ENCODE measurements around the gene TFR2. TPM values are rescaled to one million over a fixed set of nuclear protein-coding genes. Genes with fewer than 3 reads are reported as not detected.
"Not testable (repeated sequence)": the region's sequence is repeated elsewhere in the genome, so short reads cannot be mapped to it uniquely, and the experiment has no call there.

The TFR2 gene
- total RNA-seq, 1 experiment from 2014 or later = 0.29 TPM

DNA sequence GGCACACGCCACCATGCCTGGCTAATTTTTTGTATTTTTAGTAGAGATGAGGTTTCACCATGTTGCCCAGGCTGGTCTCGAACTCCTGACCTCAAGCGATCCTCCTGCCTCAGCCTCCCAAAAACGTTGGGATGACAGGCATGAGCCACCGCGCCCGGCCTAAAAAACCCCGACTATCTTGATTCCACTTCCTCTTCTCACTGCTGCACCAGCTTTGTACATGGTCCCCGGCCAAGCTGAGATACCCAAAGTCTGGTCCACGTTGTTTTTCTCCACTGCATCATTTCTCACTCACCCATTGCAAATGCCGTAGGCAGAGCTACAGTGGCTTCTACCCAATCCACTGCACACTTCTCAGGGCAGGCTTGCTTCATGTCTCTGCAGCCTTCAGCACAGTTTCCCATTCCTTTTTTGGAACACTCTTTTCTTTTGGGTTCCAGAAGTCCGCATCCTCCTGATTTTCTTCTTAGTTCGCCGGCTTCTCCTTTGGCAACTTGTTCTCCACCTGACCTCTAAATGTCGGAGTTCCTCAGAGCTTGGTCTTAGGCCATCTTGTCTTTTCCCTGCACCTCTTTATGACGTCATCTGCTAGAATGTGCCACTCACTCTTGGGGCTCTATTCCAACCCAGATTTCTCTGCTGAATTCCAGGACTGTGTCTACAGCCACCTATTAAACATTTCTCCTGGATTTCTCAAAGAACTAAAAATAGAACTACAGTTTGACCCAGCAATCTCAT lies 26.1 kb upstream of the TFR2 start:
- in situ Hi-C loops (cut with HindIII; ENCODE audit: low pct_unique_long_range_greater_than_20kb, low sequenced_read_pairs) = no loop called here
- DNase-seq (ENCODE audit: low read depth, low spot score) = no peak

DNA sequence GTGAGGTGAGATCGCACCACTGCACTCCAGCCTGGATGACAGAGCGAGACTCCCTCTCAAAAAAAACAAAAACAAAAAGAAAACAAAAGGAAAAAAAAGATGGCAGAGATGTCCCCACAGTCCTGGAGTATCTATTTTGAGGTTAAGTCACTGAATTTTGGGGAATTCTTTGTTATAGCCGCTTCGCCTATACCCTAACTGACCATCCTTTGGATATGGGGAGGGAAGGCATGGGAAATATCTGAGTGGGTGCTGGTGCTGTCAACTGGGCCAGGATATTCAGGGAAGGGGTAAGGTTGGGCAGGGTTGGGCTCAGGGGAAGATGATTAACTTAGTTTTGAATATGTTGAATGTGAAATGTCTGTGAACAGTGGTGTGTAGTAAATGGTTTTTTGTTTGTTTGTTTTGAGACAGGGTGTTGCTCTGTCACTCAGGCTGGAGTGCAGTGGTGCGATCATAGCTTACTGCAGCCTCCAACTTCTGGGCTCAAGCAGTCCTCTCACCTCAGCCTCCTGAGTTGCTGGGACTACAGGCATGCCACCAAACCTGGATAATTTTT lies 23.9 kb upstream of the TFR2 start:
- in situ Hi-C loops (cut with HindIII; ENCODE audit: low pct_unique_long_range_greater_than_20kb, low sequenced_read_pairs) = no loop called here
- DNase-seq (ENCODE audit: low read depth, low spot score) = no peak

GRCh38 chr7:100662194-100662776 lies 20.9 kb upstream of the TFR2 start:
- in situ Hi-C loops (cut with HindIII; ENCODE audit: low pct_unique_long_range_greater_than_20kb, low sequenced_read_pairs); DNase-seq (ENCODE audit: low read depth, low spot score): not testable (repeated sequence)

- in situ Hi-C loops (cut with HindIII; ENCODE audit: low pct_unique_long_range_greater_than_20kb, low sequenced_read_pairs) = no loop called here
- DNase-seq (ENCODE audit: low read depth, low spot score) = peak; percentile 75
Measured at GRCh38 chr7:100655908-100656674, 14.7 kb upstream of the TFR2 start, which contains the start of gene ACTL6B. Gene ACTL6B (minus strand): TSS chr7:100656448. CDS start chr7:100656354, 94 bp downstream.

- DNase-seq (ENCODE audit: low read depth, low spot score) = no peak
- in situ Hi-C loops (cut with HindIII; ENCODE audit: low pct_unique_long_range_greater_than_20kb, low sequenced_read_pairs) = no loop called here
Measured at GRCh38 chr7:100654908-100655831, 13.8 kb upstream of the TFR2 start.

DNA sequence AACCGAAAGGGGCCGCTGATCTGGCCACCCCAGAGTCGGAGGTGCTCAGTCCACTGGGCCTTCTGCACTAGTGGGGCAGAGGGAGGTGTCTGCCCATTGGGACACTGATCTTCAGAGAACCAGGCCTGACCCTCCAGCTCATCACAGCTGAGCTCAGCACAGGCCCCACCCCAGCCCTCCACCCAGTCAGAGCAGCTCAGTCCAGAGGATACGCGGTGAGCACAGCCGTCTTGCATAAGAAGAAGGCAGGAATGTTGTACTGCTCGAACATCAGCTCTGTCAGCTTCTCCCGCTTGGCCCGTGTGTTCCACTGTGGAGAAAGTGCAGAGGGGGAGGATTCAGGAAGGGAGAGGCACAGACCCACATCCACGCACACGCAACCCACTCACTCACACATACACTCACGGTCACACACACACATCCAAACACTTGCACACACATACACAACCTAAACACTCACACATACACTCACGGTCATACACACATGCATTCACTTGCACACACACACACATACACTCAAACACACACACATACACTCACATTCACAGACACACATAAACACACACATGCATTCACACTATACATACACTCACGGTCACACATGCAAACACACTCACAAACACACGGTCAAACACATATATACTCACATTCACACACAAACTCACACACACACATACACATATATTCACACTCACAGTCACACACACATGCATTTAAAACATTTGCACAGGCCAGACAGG lies 8.6 kb upstream of the TFR2 start:
- in situ Hi-C loops (cut with HindIII; ENCODE audit: low pct_unique_long_range_greater_than_20kb, low sequenced_read_pairs) = no loop called here
- no peak for DNase-seq (ENCODE audit: low read depth, low spot score)

GRCh38 chr7:100642534-100642907 lies 1.2 kb upstream of the TFR2 start:
- in situ Hi-C loops (cut with HindIII; ENCODE audit: low pct_unique_long_range_greater_than_20kb, low sequenced_read_pairs) = no loop called here
- peak; percentile 48 for DNase-seq (ENCODE audit: low read depth, low spot score)

DNA sequence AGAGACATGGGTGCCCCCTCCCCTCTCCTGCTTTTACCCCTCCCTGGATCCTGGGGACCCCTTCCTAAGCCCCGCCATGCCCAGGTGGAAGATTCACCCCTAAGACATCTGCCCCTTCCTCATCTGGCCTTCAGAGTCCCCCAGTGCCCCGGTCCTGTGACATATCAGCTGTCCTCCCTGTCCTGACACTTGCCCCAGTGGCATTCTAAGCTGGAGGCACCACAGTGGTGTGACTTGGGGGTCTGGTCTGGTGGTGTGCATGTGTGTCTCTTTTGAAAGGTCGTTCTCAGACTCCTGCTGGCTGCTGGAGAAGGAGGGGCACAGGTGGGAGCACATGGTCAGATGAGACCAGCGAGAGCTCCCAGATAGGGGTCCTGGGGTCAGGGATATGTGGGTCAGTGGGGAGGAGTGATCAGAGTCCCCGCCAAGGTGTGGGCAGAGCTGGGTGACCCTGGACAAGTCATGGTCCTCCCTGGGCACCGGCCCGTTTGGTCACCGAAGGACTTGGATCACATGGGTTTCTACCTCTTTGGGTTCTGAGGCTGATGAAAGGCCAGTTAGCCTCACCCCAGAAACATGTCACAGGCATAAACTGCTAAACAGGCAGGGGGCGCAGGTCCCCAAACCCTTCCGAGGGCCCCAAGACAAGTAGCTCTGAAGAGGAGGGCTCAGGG lies 645 bp upstream of the TFR2 start:
- no peak for DNase-seq (ENCODE audit: low read depth, low spot score)
- in situ Hi-C loops (cut with HindIII; ENCODE audit: low pct_unique_long_range_greater_than_20kb, low sequenced_read_pairs) = no loop called here

GRCh38 chr7:100640517-100641440 lies 573 bp downstream of the TFR2 start:
- DNase-seq (ENCODE audit: low read depth, low spot score) = no peak
- in situ Hi-C loops (cut with HindIII; ENCODE audit: low pct_unique_long_range_greater_than_20kb, low sequenced_read_pairs) = no loop called here

GRCh38 chr7:100639995-100640516 lies 1.3 kb downstream of the TFR2 start:
- no peak for DNase-seq (ENCODE audit: low read depth, low spot score)
- in situ Hi-C loops (cut with HindIII; ENCODE audit: low pct_unique_long_range_greater_than_20kb, low sequenced_read_pairs) = no loop called here

DNA sequence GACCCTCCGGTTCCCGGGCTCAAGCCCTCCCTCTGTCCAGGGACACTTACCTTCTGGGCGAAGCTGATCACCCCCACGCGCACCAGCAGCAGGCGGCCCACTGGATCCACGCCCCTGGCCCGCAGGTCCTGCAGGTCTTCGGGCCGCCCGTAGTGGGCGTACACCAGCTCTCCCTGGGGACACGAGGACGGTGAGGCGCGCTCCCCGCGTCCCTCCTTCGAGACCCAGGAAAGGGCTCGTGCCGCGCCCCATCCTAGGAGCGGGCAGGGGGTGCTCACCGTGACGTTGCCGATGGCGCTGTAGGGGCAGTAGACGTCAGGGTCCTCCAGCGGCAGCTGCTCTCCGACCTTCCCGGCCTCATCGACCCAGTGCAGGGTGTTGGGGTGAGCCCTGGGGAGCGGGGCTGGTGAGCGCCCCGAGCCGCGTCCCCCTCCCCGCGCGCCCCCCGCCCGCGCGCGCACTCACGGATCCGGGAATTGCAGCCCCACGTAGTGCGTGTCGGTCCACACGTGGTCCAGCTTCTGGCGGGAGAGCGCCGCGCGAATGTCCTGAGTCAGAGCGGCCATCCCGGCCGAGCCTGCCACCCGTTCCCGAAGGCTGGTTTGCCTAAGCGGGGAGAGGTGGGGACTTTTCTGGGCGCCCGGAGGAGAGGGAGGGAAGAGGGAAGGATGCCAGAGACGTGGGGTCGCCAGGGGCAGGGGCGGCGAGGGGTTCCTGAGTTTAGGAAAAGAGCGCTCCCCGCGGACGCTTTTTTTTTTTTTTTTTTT lies 8.2 kb downstream of the TFR2 start:
- DNase-seq (ENCODE audit: low read depth, low spot score) = peak; percentile 28
- in situ Hi-C loops (cut with HindIII; ENCODE audit: low pct_unique_long_range_greater_than_20kb, low sequenced_read_pairs) = no loop called here

GRCh38 chr7:100630066-100630465 lies 11.3 kb downstream of the TFR2 start:
- DNase-seq (ENCODE audit: low read depth, low spot score) = no peak
- in situ Hi-C loops (cut with HindIII; ENCODE audit: low pct_unique_long_range_greater_than_20kb, low sequenced_read_pairs) = no loop called here

DNA sequence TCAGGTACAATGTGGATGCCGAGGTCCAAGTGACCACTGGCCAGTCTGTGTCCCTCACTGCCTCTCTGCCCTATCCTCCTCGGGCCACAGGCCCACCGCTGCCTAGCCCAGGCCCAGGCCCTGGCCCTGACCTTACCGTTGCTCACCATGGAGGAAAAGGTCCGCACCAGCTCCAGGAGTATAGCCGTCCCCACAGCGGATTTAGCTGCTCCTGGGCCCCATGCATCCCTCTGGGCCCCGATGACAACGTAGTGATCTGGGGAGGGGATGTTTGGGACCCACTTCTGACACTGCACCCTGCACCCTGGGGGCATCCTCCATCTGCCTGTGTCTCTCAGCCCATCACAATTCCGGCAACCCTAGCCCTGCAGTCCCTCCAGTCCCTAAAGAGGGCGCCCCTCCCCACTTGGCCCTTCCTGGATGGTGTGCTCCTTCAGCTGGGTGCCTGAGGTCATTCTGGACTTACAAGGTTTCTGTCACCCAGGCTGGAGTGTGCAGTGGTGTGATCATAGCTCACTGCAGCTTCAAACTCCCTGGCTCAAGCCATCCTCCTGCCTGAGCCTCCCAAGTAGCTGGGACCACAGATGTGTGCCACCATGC lies 12.1 kb downstream of the TFR2 start:
- DNase-seq (ENCODE audit: low read depth, low spot score) = peak; percentile 82
- in situ Hi-C loops (cut with HindIII; ENCODE audit: low pct_unique_long_range_greater_than_20kb, low sequenced_read_pairs) = no loop called here

GRCh38 chr7:100627238-100627549 lies 14.2 kb downstream of the TFR2 start:
- in situ Hi-C loops (cut with HindIII; ENCODE audit: low pct_unique_long_range_greater_than_20kb, low sequenced_read_pairs) = no loop called here

More at GRCh38 chr7:100627238-100627549, 14.2 kb downstream of the TFR2 start:
- no peak for DNase-seq (ENCODE audit: low read depth, low spot score)
